GM12878 (cell line): ENCODE data around the gene ATOSA. TPM values are rescaled to one million over a fixed set of nuclear protein-coding genes. Genes with fewer than 3 reads are reported as not detected.

ENCODE experiments used
- ATAC-seq: fragments of 200-7000 bp; cut with Tn5 transposase; 3 replicates; pipeline ENCODE4 v1.9.1; 2020; ENCODE audit warnings: mild to moderate bottlenecking, moderate library complexity
- BruUV-seq: library from RNA; stranded (reverse); fragments of 400-500 nt; replicated peaks from 2 replicates; lab custom pipeline; 2021; lab: Mats Ljungman, UMichigan
- CTCF ChIA-PET: fragments of 300-600 bp; sonication (Branson Sonifier 250); formaldehyde crosslinking; extraction: SDS; loops from one replicate; lab custom pipeline; 2021; ENCODE audit warnings: inconsistent platforms; lab: Yijun Ruan, JAX
- POLR2A ChIA-PET: fragments of 350-600 bp; formaldehyde crosslinking; extraction: SDS; loops from one replicate; lab custom pipeline; 2021; ENCODE audit warnings: inconsistent platforms; lab: Charles Lee
- RAD21 ChIA-PET: fragments of 300-600 bp; sonication (Branson Sonifier 250); formaldehyde crosslinking; loops from one replicate; lab custom pipeline; 2023; ENCODE audit warnings: antibody characterized with exemption; ENCODE audit not compliant: unreplicated experiment; lab: Charles Lee
- SMC1A ChIA-PET: fragments of 300-600 bp; sonication (Branson Sonifier 250); formaldehyde crosslinking; loops from one replicate; lab custom pipeline; 2023; ENCODE audit not compliant: unreplicated experiment, uncharacterized antibody; lab: Charles Lee
- DNase-seq: peaks from one replicate; pipeline ENCODE4 v3.0.0-alpha.2; 2011; ENCODE audit warnings: low read depth, low spot score
- FAIRE-seq: peaks from 3 replicates; lab custom pipeline; 2011; peaks lifted over from hg19 to GRCh38; lab: Jason Lieb, UNC
- H2AFZ ChIP-seq: 2 replicates; pipeline ENCODE4 v1.6.0; 2011; ENCODE audit warnings: low read depth, low read length, control low read depth; ENCODE audit not compliant: control insufficient read depth
- H3K27ac ChIP-seq: 2 replicates; pipeline ENCODE4 v1.5.1; 2011; ENCODE audit warnings: control low read depth; ENCODE audit not compliant: control insufficient read depth, insufficient read depth
- H3K27me3 ChIP-seq, 2 experiments: replicated peaks in 1 of 2; 2 replicates each; pipeline versions ENCODE4 v1.6.0 to v1.6.1; 2011; ENCODE audit warnings: low read length in 1 of 2; ENCODE audit not compliant: control insufficient read depth in 2 of 2, insufficient read depth in 2 of 2
- H3K36me3 ChIP-seq, 2 experiments: 2 replicates each; pipeline ENCODE4 v1.5.1; 2011; ENCODE audit warnings: low read length in 1 of 2; ENCODE audit not compliant: control insufficient read depth in 2 of 2, insufficient read depth in 2 of 2
- H3K4me1 ChIP-seq: 2 replicates; pipeline ENCODE4 v1.6.1; 2011; ENCODE audit warnings: mild to moderate bottlenecking, low read length, moderate library complexity, mixed read lengths; ENCODE audit not compliant: control insufficient read depth, insufficient read depth
- H3K4me2 ChIP-seq: 2 replicates; pipeline ENCODE4 v1.6.0; 2011; ENCODE audit warnings: control low read depth; ENCODE audit not compliant: control insufficient read depth, insufficient read depth
- H3K4me3 ChIP-seq: fragments of 200-600 bp; sonication (generic); 2 replicates; pipeline ENCODE4 v1.5.1; 2016
- H3K79me2 ChIP-seq: 2 replicates; pipeline ENCODE4 v1.6.0; 2011; ENCODE audit warnings: low read length; ENCODE audit not compliant: control insufficient read depth, insufficient read depth
- H3K9ac ChIP-seq: 2 replicates; pipeline ENCODE4 v1.8.0; 2011; ENCODE audit warnings: low read length, control low read depth, mixed read lengths; ENCODE audit not compliant: control insufficient read depth, insufficient read depth
- H3K9me3 ChIP-seq: replicated peaks from 3 replicates; pipeline ENCODE4 v1.5.1; 2011; ENCODE audit warnings: mild to moderate bottlenecking, low read length; ENCODE audit not compliant: control insufficient read depth, insufficient read depth
- H4K20me1 ChIP-seq: 2 replicates; pipeline ENCODE4 v1.6.0; 2011; ENCODE audit not compliant: control insufficient read depth, insufficient read depth
- ATF7 ChIP-seq: fragments of 450-650 bp; IDR thresholded peaks from 2 replicates; pipeline ENCODE4 v1.6.1; 2016; ENCODE audit warnings: low read depth, mild to moderate bottlenecking
- CBX5 ChIP-seq: sonication (generic); IDR thresholded peaks from 2 replicates; pipeline ENCODE4 v1.6.1; 2016; ENCODE audit warnings: low read depth, moderate library complexity, mild to moderate bottlenecking, inconsistent platforms
- KAT2A ChIP-seq: conservative IDR thresholded peaks from 2 replicates; pipeline ENCODE4 v1.6.1; 2011; ENCODE audit warnings: low read depth, low read length; ENCODE audit not compliant: control insufficient read depth
- LARP7 ChIP-seq: fragments of 450-650 bp; IDR thresholded peaks from 2 replicates; pipeline ENCODE4 v1.6.1; 2017; ENCODE audit warnings: mild to moderate bottlenecking
- MEF2B ChIP-seq: fragments of 450-650 bp; IDR thresholded peaks from 2 replicates; pipeline ENCODE4 v1.6.1; 2018; ENCODE audit warnings: mild to moderate bottlenecking, moderate library complexity; ENCODE audit not compliant: partially characterized antibody, poor library complexity, severe bottlenecking
- MYB ChIP-seq: fragments of 150-350 bp; IDR thresholded peaks from 2 replicates; pipeline ENCODE4 v1.6.1; 2014; ENCODE audit warnings: mild to moderate bottlenecking, low read depth, low read length, borderline replicate concordance
- WGBS: methylation state at CpG from one replicate; pipeline ENCODE4 v1.1.6; 2016; ENCODE audit warnings: low lambda C conversion rate; ENCODE audit not compliant: insufficient replicate concordance, insufficient coverage; ENCODE audit errors: missing lambda C conversion rate; 5-methylcytosine and 5-hydroxymethylcytosine counted together
- in situ Hi-C: fragments of 300-500 bp; cut with MboI; formaldehyde crosslinking; loops from 9 replicates; pipeline ENCODE4 v1.14.3; 2018; ENCODE audit warnings: mixed read lengths
- intact Hi-C: fragments of 100-400 bp; cut with micrococcal nuclease; formaldehyde crosslinking; loops from one replicate; pipeline ENCODE4 v1.14.2; 2022; ENCODE audit not compliant: unreplicated experiment
- polyA plus RNA-seq, 11 experiments: library from polyadenylated mRNA; depleted of rRNA in 4 of 11; unstranded in 6 of 11; stranded (reverse) in 5 of 11; fragments of >200 nt; fragmentation: Nextera tagmentation in 4 of 11; fragmentation: Illumina TruSeq in 1 of 11; extraction: Ambion mirVana in 4 of 11; extraction: Trizol in 1 of 11; gene quantifications; 1 replicate in 1 of 11; 2 replicates in 10 of 11; pipeline versions ENCODE4 v1.2.1 to v1.2.3, GENCODE V29; 2011 to 2016; ENCODE audit warnings: inconsistent platforms in 2 of 11, missing spikeins in 2 of 11, low read depth in 1 of 11
- total RNA-seq, 4 experiments: library from RNA; depleted of rRNA in 3 of 4; stranded (reverse); fragments of >200 nt in 3 of 4; fragmentation: Illumina TruSeq in 1 of 4; extraction: Trizol in 1 of 4; gene quantifications; 2 replicates each; pipeline versions ENCODE4 v1.2.1 to v1.2.3, GENCODE V29; 2013 to 2021
- TF ChIP-seq, protein P1 (sequence below): fragments of 450-650 bp; IDR thresholded peaks from 2 replicates; pipeline ENCODE4 v1.6.1; 2018; ENCODE audit warnings: borderline replicate concordance, mild to moderate bottlenecking; ENCODE audit not compliant: partially characterized antibody
- TF ChIP-seq, protein P2 (sequence below): IDR thresholded peaks from 2 replicates; pipeline ENCODE4 v1.6.1; 2012; ENCODE audit warnings: low read length, inconsistent platforms

Gene ATOSA
- total and polyA plus RNA-seq, 10 of the 15 experiments (the other 5 are each of a cell fraction or from before 2014, with no cell fraction given): 6.8 to 24.3 (median 14.6) TPM

DNA sequence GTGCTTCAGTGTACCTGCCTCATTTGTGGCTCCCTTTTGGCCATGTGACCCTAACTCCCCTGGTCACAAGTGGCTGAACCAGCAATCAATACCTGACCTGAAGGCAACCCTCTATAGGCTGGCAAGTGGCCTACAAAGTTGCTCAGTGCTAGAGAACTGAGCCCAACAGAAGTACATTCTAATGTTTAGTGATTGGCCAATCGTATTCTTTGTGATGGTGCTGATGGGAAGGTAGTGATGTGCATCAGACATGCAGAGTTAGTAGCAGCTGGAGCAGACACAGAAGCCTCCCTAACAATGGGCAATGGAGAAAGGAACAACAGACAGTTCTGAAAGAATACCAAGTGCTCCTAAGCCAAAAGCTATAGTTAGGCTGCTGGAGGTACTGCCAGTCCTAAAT is 10.4 kb upstream of the ATOSA start:
- Histone ChIP-seq H3K27me3 (no peaks in the 10 kb centered on the region), H3K9me3 (no peaks in the 10 kb centered on the region), H3K27ac (no peak overlapping the region), H3K36me3 (no peaks in the 10 kb centered on the region), H4K20me1 (no peaks in the 10 kb centered on the region), H2AFZ (no peak overlapping the region), H3K4me2 (no peak overlapping the region), H3K4me3 (no peak overlapping the region), H3K79me2 (no peaks in the 10 kb centered on the region), H3K9ac (no peak overlapping the region), H3K4me1 (no peaks in the 10 kb centered on the region)
- ChIA-PET CTCF (interaction anchor here (0.6 kb wide), 1 partner anchor 1240 kb away, joined by 3 read pairs; no protein-coding TSS in a partner anchor), SMC1A (interaction anchor here (0.6 to 1.4 kb wide), 4 partner anchors 9 to 515 kb away, joined by 3 to 4 read pairs (median 3); no protein-coding TSS in a partner anchor), RAD21 (no interaction called here), POLR2A (interaction anchor here (0.7 kb wide), 1 partner anchor 10 kb away, joined by 3 read pairs; no protein-coding TSS in a partner anchor)
- TF ChIP-seq LARP7: no peak
- TF ChIP-seq ATF7: no peak
- no peak for TF ChIP-seq MYB
- no peak for TF ChIP-seq MEF2B
- no peak for TF ChIP-seq KAT2A
- TF ChIP-seq, protein P1, sequence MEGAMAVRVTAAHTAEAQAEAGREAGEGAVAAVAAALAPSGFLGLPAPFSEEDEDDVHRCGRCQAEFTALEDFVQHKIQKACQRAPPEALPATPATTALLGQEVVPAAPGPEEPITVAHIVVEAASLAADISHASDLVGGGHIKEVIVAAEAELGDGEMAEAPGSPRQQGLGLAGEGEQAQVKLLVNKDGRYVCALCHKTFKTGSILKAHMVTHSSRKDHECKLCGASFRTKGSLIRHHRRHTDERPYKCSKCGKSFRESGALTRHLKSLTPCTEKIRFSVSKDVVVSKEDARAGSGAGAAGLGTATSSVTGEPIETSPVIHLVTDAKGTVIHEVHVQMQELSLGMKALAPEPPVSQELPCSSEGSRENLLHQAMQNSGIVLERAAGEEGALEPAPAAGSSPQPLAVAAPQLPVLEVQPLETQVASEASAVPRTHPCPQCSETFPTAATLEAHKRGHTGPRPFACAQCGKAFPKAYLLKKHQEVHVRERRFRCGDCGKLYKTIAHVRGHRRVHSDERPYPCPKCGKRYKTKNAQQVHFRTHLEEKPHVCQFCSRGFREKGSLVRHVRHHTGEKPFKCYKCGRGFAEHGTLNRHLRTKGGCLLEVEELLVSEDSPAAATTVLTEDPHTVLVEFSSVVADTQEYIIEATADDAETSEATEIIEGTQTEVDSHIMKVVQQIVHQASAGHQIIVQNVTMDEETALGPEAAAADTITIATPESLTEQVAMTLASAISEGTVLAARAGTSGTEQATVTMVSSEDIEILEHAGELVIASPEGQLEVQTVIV: no peak
- TF ChIP-seq, protein P2, sequence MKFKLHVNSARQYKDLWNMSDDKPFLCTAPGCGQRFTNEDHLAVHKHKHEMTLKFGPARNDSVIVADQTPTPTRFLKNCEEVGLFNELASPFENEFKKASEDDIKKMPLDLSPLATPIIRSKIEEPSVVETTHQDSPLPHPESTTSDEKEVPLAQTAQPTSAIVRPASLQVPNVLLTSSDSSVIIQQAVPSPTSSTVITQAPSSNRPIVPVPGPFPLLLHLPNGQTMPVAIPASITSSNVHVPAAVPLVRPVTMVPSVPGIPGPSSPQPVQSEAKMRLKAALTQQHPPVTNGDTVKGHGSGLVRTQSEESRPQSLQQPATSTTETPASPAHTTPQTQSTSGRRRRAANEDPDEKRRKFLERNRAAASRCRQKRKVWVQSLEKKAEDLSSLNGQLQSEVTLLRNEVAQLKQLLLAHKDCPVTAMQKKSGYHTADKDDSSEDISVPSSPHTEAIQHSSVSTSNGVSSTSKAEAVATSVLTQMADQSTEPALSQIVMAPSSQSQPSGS: no peak
- no peak for TF ChIP-seq CBX5
- ATAC-seq: no peak
- intact Hi-C loops (no loop called here), in situ Hi-C loops (no loop called here)
- no peak for DNase-seq
- BruUV-seq: no TSS peak
- FAIRE-seq: no peak
- WGBS: 59% methylated on average over 1 of the region's 1 CpG
